ENCODE measurements around the gene SNED1. TPM values are rescaled to one million over a fixed set of nuclear protein-coding genes. Genes with fewer than 3 reads are reported as not detected.

Gene SNED1
- total RNA-seq, 1 experiment from 2014 or later, result 3.2 TPM

DNA sequence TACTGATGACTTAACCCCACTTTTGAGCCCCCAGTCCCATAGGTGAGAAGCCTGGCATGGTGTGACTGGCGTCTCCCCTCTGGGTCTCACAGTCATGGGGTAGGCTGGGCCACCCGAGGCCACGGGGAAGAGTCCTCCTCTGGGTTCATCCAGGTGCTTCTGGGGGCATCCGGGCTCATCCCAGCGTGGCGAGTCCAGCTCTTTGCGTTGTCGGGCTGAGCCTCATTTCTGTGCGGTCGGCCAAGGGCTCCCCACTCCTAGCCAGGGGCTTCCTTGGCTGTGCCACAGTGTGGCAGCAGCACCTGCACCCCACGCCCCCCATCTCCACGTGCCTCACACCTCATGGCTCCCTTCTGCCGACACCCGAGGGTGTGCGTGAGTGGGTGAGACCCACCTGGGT lies 27.6 kb upstream of the SNED1 start:
- Mint-ChIP-seq H3K36me3 (no peaks in the 10 kb centered on the region), H3K4me3 (no peak overlapping the region), H3K27me3 (ENCODE audit: low read depth) (no peaks in the 10 kb centered on the region), H3K9me3 (no peaks in the 10 kb centered on the region), H3K4me1 (no peaks in the 10 kb centered on the region), H3K27ac (no peak overlapping the region)
- CTCF ChIA-PET, result interaction anchor here (1.0 kb wide), 1 partner anchor 13 kb away, joined by 4 read pairs; no protein-coding TSS in a partner anchor
- POLR2A ChIA-PET, result no interaction called here
- DNase-seq (ENCODE audit: low spot score) (no peak), ATAC-seq (no peak)
- TF ChIP-seq, protein P1, sequence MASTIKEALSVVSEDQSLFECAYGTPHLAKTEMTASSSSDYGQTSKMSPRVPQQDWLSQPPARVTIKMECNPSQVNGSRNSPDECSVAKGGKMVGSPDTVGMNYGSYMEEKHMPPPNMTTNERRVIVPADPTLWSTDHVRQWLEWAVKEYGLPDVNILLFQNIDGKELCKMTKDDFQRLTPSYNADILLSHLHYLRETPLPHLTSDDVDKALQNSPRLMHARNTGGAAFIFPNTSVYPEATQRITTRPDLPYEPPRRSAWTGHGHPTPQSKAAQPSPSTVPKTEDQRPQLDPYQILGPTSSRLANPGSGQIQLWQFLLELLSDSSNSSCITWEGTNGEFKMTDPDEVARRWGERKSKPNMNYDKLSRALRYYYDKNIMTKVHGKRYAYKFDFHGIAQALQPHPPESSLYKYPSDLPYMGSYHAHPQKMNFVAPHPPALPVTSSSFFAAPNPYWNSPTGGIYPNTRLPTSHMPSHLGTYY (CRISPR knock-in tag; IDR thresholded peaks at IDR 0.05), result no peak
- TF ChIP-seq ZNF219 (CRISPR knock-in tag; IDR thresholded peaks at IDR 0.05; ENCODE audit: borderline replicate concordance), result no peak
- no peak for TF ChIP-seq GRHL2 (CRISPR knock-in tag; IDR thresholded peaks at IDR 0.05; ENCODE audit: insufficient replicate concordance, severe bottlenecking)
- TF ChIP-seq GABPB1 (CRISPR knock-in tag; IDR thresholded peaks at IDR 0.05), result no peak

DNA sequence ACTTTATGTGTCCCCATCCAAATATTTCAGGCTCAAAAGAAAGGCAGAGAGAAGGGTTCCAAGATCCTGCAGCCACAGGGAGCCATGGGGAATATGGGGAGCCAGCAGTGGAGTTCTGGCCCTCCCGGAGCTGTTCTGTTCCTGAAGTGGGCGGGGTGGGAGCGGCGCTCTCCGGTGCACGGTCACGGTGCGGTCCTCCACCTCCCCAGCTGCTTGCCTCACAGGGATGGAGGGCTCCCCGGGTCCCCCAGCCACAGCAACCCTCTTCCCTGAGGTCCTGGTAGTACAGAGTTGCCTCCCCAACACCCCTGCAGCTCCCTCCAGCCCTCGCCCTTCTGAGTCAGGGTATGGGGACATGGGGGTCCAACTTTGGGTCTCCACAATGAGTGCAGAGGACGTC lies 26.2 kb upstream of the SNED1 start:
- ChIA-PET CTCF (interaction anchor here (1.8 to 4.1 kb wide), 2 partner anchors 11 to 58 kb away, joined by 4 to 17 read pairs; no protein-coding TSS in a partner anchor), POLR2A (no interaction called here)
- Mint-ChIP-seq H3K9me3 (no peaks in the 10 kb centered on the region), H3K4me1 (no peaks in the 10 kb centered on the region), H3K27ac (no peak overlapping the region), H3K36me3 (no peaks in the 10 kb centered on the region), H3K27me3 (ENCODE audit: low read depth) (no peaks in the 10 kb centered on the region), H3K4me3 (no peak overlapping the region)
- TF ChIP-seq TEAD4 (CRISPR knock-in tag; IDR thresholded peaks at IDR 0.05) (no peak), FOXJ3 (CRISPR knock-in tag; IDR thresholded peaks at IDR 0.05; ENCODE audit: borderline replicate concordance) (no peak), GRHL2 (CRISPR knock-in tag; IDR thresholded peaks at IDR 0.05; ENCODE audit: insufficient replicate concordance, severe bottlenecking) (no peak), PRRX2 (CRISPR knock-in tag; IDR thresholded peaks at IDR 0.05) (no peak), RELA (CRISPR knock-in tag; IDR thresholded peaks at IDR 0.05; ENCODE audit: borderline replicate concordance) (no peak), JAZF1 (CRISPR knock-in tag; IDR thresholded peaks at IDR 0.05) (no peak)
- TF ChIP-seq, protein P2, sequence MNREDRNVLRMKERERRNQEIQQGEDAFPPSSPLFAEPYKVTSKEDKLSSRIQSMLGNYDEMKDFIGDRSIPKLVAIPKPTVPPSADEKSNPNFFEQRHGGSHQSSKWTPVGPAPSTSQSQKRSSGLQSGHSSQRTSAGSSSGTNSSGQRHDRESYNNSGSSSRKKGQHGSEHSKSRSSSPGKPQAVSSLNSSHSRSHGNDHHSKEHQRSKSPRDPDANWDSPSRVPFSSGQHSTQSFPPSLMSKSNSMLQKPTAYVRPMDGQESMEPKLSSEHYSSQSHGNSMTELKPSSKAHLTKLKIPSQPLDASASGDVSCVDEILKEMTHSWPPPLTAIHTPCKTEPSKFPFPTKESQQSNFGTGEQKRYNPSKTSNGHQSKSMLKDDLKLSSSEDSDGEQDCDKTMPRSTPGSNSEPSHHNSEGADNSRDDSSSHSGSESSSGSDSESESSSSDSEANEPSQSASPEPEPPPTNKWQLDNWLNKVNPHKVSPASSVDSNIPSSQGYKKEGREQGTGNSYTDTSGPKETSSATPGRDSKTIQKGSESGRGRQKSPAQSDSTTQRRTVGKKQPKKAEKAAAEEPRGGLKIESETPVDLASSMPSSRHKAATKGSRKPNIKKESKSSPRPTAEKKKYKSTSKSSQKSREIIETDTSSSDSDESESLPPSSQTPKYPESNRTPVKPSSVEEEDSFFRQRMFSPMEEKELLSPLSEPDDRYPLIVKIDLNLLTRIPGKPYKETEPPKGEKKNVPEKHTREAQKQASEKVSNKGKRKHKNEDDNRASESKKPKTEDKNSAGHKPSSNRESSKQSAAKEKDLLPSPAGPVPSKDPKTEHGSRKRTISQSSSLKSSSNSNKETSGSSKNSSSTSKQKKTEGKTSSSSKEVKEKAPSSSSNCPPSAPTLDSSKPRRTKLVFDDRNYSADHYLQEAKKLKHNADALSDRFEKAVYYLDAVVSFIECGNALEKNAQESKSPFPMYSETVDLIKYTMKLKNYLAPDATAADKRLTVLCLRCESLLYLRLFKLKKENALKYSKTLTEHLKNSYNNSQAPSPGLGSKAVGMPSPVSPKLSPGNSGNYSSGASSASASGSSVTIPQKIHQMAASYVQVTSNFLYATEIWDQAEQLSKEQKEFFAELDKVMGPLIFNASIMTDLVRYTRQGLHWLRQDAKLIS (CRISPR knock-in tag; IDR thresholded peaks at IDR 0.05; ENCODE audit: borderline replicate concordance), result no peak
- ATAC-seq (no peak), DNase-seq (ENCODE audit: low spot score) (no peak)

DNA sequence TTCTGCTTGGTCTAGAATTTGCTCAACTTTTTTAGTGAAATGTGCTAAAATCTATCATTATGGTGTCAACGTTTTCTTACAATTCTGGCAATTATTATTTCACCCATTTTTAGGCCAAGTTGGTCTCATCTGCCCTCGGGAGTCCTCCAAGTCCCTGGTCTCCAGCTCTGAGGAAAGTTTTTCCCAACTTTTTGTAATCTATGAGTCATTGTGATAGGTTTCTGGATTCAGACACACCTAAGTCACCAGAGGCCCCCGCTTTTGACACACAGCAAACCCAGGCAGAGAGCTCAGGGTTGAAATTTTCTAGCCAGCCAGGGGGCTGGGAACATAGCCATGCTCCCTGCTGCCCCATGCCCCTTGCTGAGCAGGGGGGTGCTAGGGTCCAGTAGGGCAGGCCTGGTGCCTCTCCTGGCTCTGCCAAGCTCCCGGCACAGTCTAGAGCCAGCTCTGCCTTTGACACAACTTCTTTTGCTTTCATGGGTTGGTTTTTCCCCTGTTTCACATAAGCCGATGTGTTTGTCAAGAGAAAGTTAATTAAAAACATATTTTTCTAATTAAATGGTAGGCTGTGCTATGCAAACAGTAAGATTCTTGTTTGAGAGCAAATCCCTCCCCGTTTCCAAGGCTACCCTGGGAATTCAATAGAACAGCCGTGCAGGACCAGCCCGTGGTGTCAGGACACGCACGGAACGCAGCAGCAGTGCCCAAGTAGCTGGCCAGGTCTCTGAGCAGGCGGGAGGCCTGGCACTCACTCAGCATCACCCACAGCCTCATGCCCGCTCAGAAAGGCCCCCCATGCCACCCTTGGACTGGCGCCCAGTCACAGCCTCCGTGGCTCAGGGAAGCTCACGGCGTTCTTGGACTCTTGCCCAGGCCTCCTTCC lies 25.5 kb upstream of the SNED1 start:
- CTCF ChIA-PET, result interaction anchor here (0.6 to 4.1 kb wide), 4 partner anchors 11 to 173 kb away, joined by 3 to 17 read pairs (median 4); no protein-coding TSS in a partner anchor
- Mint-ChIP-seq H3K36me3 (no peaks in the 10 kb centered on the region), H3K4me3 (no peak overlapping the region), H3K27ac (no peak overlapping the region), H3K27me3 (ENCODE audit: low read depth) (no peaks in the 10 kb centered on the region), H3K4me1 (no peaks in the 10 kb centered on the region), H3K9me3 (no peaks in the 10 kb centered on the region)
- POLR2A ChIA-PET, result no interaction called here
- DNase-seq (ENCODE audit: low spot score), result no peak
- ATAC-seq, result no peak
- TF ChIP-seq JAZF1 (CRISPR knock-in tag; IDR thresholded peaks at IDR 0.05) (no peak), FOXJ3 (CRISPR knock-in tag; IDR thresholded peaks at IDR 0.05; ENCODE audit: borderline replicate concordance) (no peak), NR2C2 (CRISPR knock-in tag; IDR thresholded peaks at IDR 0.05) (no peak), ZNF416 (CRISPR knock-in tag; IDR thresholded peaks at IDR 0.05) (no peak), ESRRA (CRISPR knock-in tag; IDR thresholded peaks at IDR 0.05; ENCODE audit: borderline replicate concordance) (no peak), RORB (CRISPR knock-in tag; IDR thresholded peaks at IDR 0.05) (no peak), NFYB (CRISPR knock-in tag; conservative IDR thresholded peaks at IDR 0.05; ENCODE audit: low read depth) (no peak), TEAD4 (CRISPR knock-in tag; IDR thresholded peaks at IDR 0.05) (no peak), RELA (CRISPR knock-in tag; IDR thresholded peaks at IDR 0.05; ENCODE audit: borderline replicate concordance) (no peak), ZBTB21 (CRISPR knock-in tag; IDR thresholded peaks at IDR 0.05; ENCODE audit: borderline replicate concordance) (no peak), NR3C1 (CRISPR knock-in tag; conservative IDR thresholded peaks at IDR 0.05; ENCODE audit: low read depth) (no peak), ZNF671 (CRISPR knock-in tag; IDR thresholded peaks at IDR 0.05) (no peak), SP1 (CRISPR knock-in tag; conservative IDR thresholded peaks at IDR 0.05) (no peak), FOXP1 (CRISPR knock-in tag; IDR thresholded peaks at IDR 0.05; ENCODE audit: borderline replicate concordance) (no peak)
- TF ChIP-seq, protein P3, sequence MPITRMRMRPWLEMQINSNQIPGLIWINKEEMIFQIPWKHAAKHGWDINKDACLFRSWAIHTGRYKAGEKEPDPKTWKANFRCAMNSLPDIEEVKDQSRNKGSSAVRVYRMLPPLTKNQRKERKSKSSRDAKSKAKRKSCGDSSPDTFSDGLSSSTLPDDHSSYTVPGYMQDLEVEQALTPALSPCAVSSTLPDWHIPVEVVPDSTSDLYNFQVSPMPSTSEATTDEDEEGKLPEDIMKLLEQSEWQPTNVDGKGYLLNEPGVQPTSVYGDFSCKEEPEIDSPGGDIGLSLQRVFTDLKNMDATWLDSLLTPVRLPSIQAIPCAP (CRISPR knock-in tag; IDR thresholded peaks at IDR 0.05), result no peak
- TF ChIP-seq, protein P4, sequence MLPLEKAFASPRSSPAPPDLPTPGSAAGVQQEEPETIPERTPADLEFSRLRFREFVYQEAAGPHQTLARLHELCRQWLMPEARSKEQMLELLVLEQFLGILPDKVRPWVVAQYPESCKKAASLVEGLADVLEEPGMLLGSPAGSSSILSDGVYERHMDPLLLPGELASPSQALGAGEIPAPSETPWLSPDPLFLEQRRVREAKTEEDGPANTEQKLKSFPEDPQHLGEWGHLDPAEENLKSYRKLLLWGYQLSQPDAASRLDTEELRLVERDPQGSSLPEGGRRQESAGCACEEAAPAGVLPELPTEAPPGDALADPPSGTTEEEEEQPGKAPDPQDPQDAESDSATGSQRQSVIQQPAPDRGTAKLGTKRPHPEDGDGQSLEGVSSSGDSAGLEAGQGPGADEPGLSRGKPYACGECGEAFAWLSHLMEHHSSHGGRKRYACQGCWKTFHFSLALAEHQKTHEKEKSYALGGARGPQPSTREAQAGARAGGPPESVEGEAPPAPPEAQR (CRISPR knock-in tag; IDR thresholded peaks at IDR 0.05), result no peak
- TF ChIP-seq, protein P5, sequence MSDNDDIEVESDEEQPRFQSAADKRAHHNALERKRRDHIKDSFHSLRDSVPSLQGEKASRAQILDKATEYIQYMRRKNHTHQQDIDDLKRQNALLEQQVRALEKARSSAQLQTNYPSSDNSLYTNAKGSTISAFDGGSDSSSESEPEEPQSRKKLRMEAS (CRISPR knock-in tag; IDR thresholded peaks at IDR 0.05), result no peak
